Breast epithelium (tissue), 3 donors: ENCODE results near the gene HOXB6.

Source experiments
- CTCF ChIP-seq, 3 donors: fragments of 450-650 bp; IDR thresholded peaks; one replicate each; pipeline ENCODE4 v1.5.1; 2016 to 2017; ENCODE audit warnings: antibody characterized with exemption in 3 of 3, mild to moderate bottlenecking in 3 of 3, moderate library complexity in 3 of 3
- POLR2AphosphoS5 ChIP-seq, 3 donors: sonication (generic); formaldehyde crosslinking; IDR thresholded peaks; one replicate each; pipeline ENCODE4 v1.6.1; 2017; ENCODE audit warnings: antibody characterized with exemption in 3 of 3

GRCh38 chr17:48592057-48592514 is 12.7 kb downstream of the HOXB6 start:
- no peak for TF ChIP-seq CTCF (IDR thresholded peaks at IDR 0.05)
- no peak for TF ChIP-seq POLR2AphosphoS5 (IDR thresholded peaks at IDR 0.05)
